ENCODE results near the gene SEL1L3.

GRCh38 chr4:25749150-25749794 is 113.5 kb downstream of the SEL1L3 start:
- TF ChIP-seq CTCF (conservative IDR thresholded peaks at IDR 0.05; ENCODE audit: low read length) (no peak), EZH2phosphoT487 (IDR thresholded peaks at IDR 0.05; ENCODE audit: borderline replicate concordance, low read depth, low read length) (no peak)

Measured in OCI-LY7 (cell line).